SK-N-SH treated with all-trans-retinoic acid at 6 μM for 48 hours (cell line): ENCODE data around the gene KATNAL1.
"Not testable (repeated sequence)": the region's sequence is repeated elsewhere in the genome, so short reads cannot be mapped to it uniquely, and the experiment has no call there.

ENCODE experiments used
- ATAC-seq: fragments of 200-7000 bp; cut with Tn5 transposase; 3 replicates; pipeline ENCODE4 v1.9.1; 2020; ENCODE audit warnings: mild to moderate bottlenecking, moderate library complexity
- CSDC2 ChIP-seq: fragments of 250-450 bp; sonication (Bioruptor Pico); IDR thresholded peaks from 2 replicates; pipeline ENCODE4 v1.5.0; 2020; ENCODE audit warnings: mild to moderate bottlenecking, moderate library complexity
- ESRRG ChIP-seq: fragments of 250-450 bp; sonication (Bioruptor Pico); IDR thresholded peaks from 2 replicates; pipeline ENCODE4 v1.6.1; 2021; ENCODE audit warnings: mild to moderate bottlenecking
- ISL1 ChIP-seq: fragments of 250-450 bp; sonication (Bioruptor Pico); IDR thresholded peaks from 2 replicates; pipeline ENCODE4 v2.1.2; 2022; ENCODE audit warnings: mild to moderate bottlenecking, moderate library complexity
- OSR1 ChIP-seq: fragments of 250-450 bp; sonication (Bioruptor Pico); IDR thresholded peaks from 2 replicates; pipeline ENCODE4 v1.8.0; 2022; ENCODE audit warnings: moderate library complexity, mild to moderate bottlenecking, inconsistent platforms
- PPARA ChIP-seq: fragments of 250-450 bp; sonication (Bioruptor Pico); IDR thresholded peaks from 2 replicates; pipeline ENCODE4 v1.5.0; 2020; ENCODE audit warnings: mild to moderate bottlenecking, borderline replicate concordance
- RARB ChIP-seq: fragments of 250-450 bp; sonication (Bioruptor Pico); IDR thresholded peaks from 2 replicates; pipeline ENCODE4 v1.8.0; 2021; ENCODE audit warnings: mild to moderate bottlenecking, moderate library complexity
- SNAI2 ChIP-seq: fragments of 250-450 bp; sonication (Bioruptor Pico); IDR thresholded peaks from 2 replicates; pipeline ENCODE4 v1.5.0; 2020; ENCODE audit warnings: mild to moderate bottlenecking, moderate library complexity
- ZC3H10 ChIP-seq: fragments of 250-450 bp; sonication (Bioruptor Pico); IDR thresholded peaks from 2 replicates; pipeline ENCODE4 v1.5.1; 2021; ENCODE audit warnings: mild to moderate bottlenecking, moderate library complexity
- ZFP30 ChIP-seq: fragments of 450-650 bp; formaldehyde crosslinking; IDR thresholded peaks from 2 replicates; pipeline ENCODE4 v1.5.0; 2022; ENCODE audit warnings: mild to moderate bottlenecking, moderate library complexity
- ZNF565 ChIP-seq: fragments of 450-650 bp; formaldehyde crosslinking; conservative IDR thresholded peaks from 2 replicates; pipeline ENCODE4 v1.5.0; 2020; ENCODE audit warnings: low read depth, mild to moderate bottlenecking, moderate library complexity
- ZNF8 ChIP-seq: fragments of 450-650 bp; formaldehyde crosslinking; IDR thresholded peaks from 2 replicates; pipeline ENCODE4 v1.5.0; 2020; ENCODE audit warnings: mild to moderate bottlenecking, moderate library complexity
- TF ChIP-seq, protein P1 (sequence below): fragments of 250-450 bp; sonication (Bioruptor Pico); IDR thresholded peaks from 2 replicates; pipeline ENCODE4 v1.5.0; 2020; ENCODE audit warnings: mild to moderate bottlenecking, moderate library complexity
- TF ChIP-seq, protein P2 (sequence below): fragments of 250-450 bp; sonication (Bioruptor Pico); IDR thresholded peaks from 2 replicates; pipeline ENCODE4 v1.5.1; 2020; ENCODE audit warnings: low read depth, mild to moderate bottlenecking, moderate library complexity
- TF ChIP-seq, protein P3 (sequence below): fragments of 250-450 bp; sonication (Bioruptor Pico); IDR thresholded peaks from 2 replicates; pipeline ENCODE4 v1.5.1; 2021; ENCODE audit warnings: mild to moderate bottlenecking, moderate library complexity
- TF ChIP-seq, protein P4 (sequence below): fragments of 250-450 bp; sonication (Bioruptor Pico); IDR thresholded peaks from 2 replicates; pipeline ENCODE4 v1.8.0; 2021; ENCODE audit warnings: low read depth, mild to moderate bottlenecking, moderate library complexity, borderline replicate concordance

The KATNAL1 gene

DNA sequence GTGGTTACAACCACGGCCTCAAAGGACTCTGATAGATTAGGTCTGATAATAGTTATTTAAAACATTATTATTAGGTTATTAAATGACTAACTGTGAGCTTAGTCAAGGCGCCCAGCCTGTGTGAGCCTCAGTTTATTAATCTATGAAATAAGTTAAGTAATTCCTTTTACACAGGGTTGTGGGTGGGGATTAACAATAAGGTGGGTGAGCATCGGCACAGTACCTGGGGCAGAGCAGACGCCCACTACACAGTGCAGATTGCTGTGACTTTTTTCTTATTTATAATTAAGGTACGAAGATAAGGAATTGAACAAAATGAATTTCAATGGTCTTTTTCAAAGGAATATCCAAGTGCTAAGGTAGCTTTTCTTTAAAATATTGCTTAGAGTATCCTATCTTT is 132.2 kb downstream of the KATNAL1 start:
- ATAC-seq = no peak
- TF ChIP-seq RARB (no peak), SNAI2 (no peak), ZNF8 (no peak), ESRRG (CRISPR knock-in tag) (no peak), CSDC2 (CRISPR knock-in tag) (no peak), PPARA (CRISPR knock-in tag) (no peak)
- TF ChIP-seq, protein P1, sequence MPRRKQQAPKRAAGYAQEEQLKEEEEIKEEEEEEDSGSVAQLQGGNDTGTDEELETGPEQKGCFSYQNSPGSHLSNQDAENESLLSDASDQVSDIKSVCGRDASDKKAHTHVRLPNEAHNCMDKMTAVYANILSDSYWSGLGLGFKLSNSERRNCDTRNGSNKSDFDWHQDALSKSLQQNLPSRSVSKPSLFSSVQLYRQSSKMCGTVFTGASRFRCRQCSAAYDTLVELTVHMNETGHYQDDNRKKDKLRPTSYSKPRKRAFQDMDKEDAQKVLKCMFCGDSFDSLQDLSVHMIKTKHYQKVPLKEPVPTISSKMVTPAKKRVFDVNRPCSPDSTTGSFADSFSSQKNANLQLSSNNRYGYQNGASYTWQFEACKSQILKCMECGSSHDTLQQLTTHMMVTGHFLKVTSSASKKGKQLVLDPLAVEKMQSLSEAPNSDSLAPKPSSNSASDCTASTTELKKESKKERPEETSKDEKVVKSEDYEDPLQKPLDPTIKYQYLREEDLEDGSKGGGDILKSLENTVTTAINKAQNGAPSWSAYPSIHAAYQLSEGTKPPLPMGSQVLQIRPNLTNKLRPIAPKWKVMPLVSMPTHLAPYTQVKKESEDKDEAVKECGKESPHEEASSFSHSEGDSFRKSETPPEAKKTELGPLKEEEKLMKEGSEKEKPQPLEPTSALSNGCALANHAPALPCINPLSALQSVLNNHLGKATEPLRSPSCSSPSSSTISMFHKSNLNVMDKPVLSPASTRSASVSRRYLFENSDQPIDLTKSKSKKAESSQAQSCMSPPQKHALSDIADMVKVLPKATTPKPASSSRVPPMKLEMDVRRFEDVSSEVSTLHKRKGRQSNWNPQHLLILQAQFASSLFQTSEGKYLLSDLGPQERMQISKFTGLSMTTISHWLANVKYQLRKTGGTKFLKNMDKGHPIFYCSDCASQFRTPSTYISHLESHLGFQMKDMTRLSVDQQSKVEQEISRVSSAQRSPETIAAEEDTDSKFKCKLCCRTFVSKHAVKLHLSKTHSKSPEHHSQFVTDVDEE (CRISPR knock-in tag) = no peak
- TF ChIP-seq, all 23 proteins: peak for 0

DNA sequence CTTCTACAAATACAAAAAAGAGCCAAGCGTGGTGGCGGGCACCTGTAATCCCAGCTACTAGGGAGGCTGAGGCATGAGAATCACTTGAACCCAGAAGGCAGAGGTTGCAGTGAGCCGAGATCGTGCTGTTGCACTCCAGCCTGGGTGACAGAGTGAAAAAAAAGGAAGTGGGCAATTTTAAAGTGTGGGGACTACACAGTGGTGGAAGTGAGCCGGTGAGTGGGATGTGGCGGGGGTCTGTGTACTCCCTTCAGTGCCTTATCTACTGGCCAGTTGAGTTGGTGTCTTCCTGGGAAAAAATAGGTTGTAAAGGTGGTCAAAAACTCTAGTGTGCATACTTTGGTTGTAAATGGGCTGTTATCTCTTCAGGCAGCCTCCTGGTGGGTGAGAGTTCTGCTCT is 133.1 kb downstream of the KATNAL1 start:
- ATAC-seq = not testable (repeated sequence)

DNA sequence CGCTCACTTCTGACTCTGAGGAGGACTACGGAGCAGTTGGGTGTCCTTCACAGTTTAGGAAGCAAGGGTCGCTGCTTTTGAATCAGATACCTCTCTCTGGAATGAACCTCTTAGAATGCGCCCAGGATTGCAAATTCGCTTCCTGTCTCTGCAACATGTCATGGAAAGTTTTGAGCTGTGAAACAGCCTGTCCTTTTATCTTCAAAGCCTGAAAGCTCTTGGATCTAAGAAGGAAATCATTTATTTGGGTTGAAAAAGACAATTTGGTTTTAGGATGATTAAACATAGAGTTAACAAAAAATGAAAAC is 134.1 kb downstream of the KATNAL1 start:
- ATAC-seq = no peak
- TF ChIP-seq CSDC2 (CRISPR knock-in tag) (no peak), ZNF565 (CRISPR knock-in tag) (no peak), SNAI2 (no peak), ZFP30 (CRISPR knock-in tag) (no peak)
- TF ChIP-seq, protein P2, sequence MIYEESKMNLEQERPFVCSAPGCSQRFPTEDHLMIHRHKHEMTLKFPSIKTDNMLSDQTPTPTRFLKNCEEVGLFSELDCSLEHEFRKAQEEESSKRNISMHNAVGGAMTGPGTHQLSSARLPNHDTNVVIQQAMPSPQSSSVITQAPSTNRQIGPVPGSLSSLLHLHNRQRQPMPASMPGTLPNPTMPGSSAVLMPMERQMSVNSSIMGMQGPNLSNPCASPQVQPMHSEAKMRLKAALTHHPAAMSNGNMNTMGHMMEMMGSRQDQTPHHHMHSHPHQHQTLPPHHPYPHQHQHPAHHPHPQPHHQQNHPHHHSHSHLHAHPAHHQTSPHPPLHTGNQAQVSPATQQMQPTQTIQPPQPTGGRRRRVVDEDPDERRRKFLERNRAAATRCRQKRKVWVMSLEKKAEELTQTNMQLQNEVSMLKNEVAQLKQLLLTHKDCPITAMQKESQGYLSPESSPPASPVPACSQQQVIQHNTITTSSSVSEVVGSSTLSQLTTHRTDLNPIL (CRISPR knock-in tag) = no peak
- TF ChIP-seq, protein P3, sequence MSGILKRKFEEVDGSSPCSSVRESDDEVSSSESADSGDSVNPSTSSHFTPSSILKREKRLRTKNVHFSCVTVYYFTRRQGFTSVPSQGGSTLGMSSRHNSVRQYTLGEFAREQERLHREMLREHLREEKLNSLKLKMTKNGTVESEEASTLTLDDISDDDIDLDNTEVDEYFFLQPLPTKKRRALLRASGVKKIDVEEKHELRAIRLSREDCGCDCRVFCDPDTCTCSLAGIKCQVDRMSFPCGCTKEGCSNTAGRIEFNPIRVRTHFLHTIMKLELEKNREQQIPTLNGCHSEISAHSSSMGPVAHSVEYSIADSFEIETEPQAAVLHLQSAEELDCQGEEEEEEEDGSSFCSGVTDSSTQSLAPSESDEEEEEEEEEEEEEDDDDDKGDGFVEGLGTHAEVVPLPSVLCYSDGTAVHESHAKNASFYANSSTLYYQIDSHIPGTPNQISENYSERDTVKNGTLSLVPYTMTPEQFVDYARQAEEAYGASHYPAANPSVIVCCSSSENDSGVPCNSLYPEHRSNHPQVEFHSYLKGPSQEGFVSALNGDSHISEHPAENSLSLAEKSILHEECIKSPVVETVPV = no peak

DNA sequence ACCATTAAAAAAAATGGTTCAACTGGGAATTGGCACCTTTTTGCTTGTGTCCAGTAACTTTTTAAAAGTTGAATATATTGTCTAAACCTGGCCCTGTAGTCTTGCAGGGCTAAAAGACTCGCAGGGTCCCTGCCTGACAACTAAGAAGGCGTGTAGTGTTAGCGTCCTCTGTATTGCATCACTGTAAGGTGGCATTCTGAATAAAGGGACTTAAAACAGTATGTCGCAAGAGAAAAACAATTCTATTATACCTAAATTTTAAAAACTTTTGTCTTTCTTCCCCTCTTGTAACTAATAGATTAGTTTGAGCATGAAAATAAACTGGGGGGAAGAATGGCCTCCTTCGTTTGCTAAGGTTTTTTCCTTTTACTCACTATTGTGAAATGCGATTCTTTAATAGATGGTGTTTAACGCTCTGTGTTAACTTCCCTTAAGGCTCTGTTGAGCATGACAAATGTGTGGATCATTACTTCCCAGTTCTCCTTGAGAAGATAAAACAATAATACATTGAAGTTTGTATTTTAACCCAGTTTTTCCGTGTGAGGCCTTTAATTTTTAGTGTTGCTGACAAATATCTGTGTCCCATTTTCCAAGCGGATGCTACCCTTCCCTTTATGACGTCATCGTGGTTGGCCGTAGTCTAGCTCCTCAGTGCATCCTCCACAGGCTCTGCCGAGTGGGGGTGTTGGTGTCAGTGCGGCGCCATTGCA is 134.6 kb downstream of the KATNAL1 start:
- ATAC-seq = no peak
- TF ChIP-seq RARB (no peak), ISL1 (CRISPR knock-in tag) (no peak), ZC3H10 (CRISPR knock-in tag) (no peak), SNAI2 (no peak), OSR1 (CRISPR knock-in tag) (no peak)
- TF ChIP-seq, protein P2 (CRISPR knock-in tag) = no peak
- TF ChIP-seq, protein P4, sequence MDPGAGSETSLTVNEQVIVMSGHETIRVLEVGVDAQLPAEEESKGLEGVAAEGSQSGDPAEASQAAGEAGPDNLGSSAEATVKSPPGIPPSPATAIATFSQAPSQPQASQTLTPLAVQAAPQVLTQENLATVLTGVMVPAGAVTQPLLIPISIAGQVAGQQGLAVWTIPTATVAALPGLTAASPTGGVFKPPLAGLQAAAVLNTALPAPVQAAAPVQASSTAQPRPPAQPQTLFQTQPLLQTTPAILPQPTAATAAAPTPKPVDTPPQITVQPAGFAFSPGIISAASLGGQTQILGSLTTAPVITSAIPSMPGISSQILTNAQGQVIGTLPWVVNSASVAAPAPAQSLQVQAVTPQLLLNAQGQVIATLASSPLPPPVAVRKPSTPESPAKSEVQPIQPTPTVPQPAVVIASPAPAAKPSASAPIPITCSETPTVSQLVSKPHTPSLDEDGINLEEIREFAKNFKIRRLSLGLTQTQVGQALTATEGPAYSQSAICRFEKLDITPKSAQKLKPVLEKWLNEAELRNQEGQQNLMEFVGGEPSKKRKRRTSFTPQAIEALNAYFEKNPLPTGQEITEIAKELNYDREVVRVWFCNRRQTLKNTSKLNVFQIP = no peak
- TF ChIP-seq, protein P3 = no peak
- TF ChIP-seq, protein P1 (CRISPR knock-in tag) = no peak
